ENCODE measurements around the gene DERA.
"Not testable (repeated sequence)": the region's sequence is repeated elsewhere in the genome, so short reads cannot be mapped to it uniquely, and the experiment has no call there.

Gene DERA

GRCh38 chr12:15904378-15904920 lies 6.7 kb upstream of the DERA start:
- no peak for DNase-seq (ENCODE audit: low read depth)

- DNase-seq (ENCODE audit: low read depth) = no peak
Observed at GRCh38 chr12:15910468-15910863, 666 bp upstream of the DERA start.

- not testable (repeated sequence) for DNase-seq (ENCODE audit: low read depth)
Observed at GRCh38 chr12:15911931-15912330, 799 bp downstream of the DERA start.

DNA sequence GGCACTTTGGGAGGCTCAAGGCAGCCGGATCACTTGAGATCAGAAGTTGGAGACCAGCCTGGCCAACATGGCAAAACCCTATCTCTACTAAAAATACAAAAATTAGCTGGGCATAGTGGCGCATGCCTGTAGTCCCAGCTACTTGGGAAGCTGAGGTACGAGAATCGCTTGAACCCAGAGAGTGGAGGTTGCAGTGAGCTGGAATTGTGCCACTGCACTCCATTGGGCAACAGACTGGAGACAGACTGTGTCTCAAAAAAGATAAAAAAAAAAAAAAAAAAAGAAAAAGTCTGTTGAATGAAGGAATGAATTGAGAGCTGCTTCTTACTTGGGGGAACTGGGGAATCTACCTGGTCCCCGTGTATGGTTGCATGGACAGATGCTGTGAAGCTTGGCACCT lies 3.0 kb downstream of the DERA start:
- not testable (repeated sequence) for DNase-seq (ENCODE audit: low read depth)

- no peak for DNase-seq (ENCODE audit: low read depth)
Observed at GRCh38 chr12:15918066-15918465, 6.9 kb downstream of the DERA start.

GRCh38 chr12:15919418-15919817 lies 8.3 kb downstream of the DERA start:
- DNase-seq (ENCODE audit: low read depth) = no peak

GRCh38 chr12:15924956-15925355 lies 13.8 kb downstream of the DERA start:
- no peak for DNase-seq (ENCODE audit: low read depth)

- peak; percentile 93 for DNase-seq (ENCODE audit: low read depth)
Observed at GRCh38 chr12:15928346-15928745, 17.2 kb downstream of the DERA start.

GRCh38 chr12:15928870-15929571 lies 17.9 kb downstream of the DERA start:
- no peak for DNase-seq (ENCODE audit: low read depth)

GRCh38 chr12:15931590-15932053 lies 20.5 kb downstream of the DERA start:
- DNase-seq (ENCODE audit: low read depth) = no peak

- no peak for DNase-seq (ENCODE audit: low read depth)
Observed at GRCh38 chr12:15932327-15932726, 21.2 kb downstream of the DERA start.

DNA sequence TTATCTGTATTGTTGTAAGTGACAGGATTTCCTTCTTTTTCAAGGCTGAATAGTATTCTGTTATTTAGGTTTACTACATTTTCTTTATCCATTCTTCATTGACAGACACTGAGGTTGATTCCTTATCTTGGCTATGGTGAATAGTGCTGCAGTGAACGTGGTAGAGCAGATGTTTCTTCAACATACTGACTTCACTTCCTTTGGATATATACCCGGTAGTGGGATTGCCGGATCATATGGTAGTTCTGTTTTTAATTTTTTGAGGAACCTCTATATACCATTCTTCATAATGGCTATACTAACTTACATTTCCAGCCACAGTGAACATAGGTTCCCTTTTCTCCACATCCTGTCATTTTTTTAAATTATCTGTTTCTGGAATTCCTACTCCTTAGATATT lies 21.8 kb downstream of the DERA start:
- no peak for DNase-seq (ENCODE audit: low read depth)

DNA sequence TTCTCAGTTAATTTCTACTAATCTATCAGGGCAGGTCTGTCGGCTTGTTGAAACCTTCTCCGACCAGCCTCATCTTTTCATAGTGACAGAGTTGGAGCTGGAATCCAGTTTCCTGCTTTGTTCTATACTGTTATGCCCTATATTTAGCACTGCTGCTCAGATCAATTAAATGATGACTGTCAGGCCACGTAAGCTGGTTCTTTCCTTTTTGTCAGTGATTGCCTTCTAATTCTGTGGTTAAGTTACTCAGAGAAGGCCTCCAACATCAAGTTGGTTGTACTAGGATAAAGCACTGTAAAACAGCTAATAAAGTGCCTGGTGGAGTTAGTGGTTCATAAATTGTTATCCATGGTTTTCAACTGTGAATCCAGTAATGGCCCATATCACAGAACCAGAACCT lies 22.6 kb downstream of the DERA start:
- DNase-seq (ENCODE audit: low read depth) = no peak

DNA sequence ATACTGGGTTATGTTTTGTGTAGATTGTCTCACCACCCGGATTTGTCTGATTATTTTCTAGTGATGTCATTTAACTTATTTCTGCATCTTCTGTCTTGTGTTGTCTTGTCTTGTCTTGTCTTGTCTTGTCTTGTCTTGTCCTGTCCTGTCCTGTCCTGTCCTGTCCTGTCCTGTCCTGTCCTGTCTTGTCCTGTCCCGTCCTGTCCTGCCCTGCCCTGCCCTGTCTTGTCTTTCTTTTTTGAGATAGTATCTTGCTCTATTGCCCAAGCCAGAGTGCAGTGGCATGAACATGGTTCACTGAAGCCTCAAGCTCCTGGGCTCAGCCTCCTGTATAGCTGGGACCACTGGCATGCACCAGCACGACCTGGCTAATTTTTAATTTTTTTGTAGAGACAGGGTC lies 25.6 kb downstream of the DERA start:
- DNase-seq (ENCODE audit: low read depth) = no peak

DNA sequence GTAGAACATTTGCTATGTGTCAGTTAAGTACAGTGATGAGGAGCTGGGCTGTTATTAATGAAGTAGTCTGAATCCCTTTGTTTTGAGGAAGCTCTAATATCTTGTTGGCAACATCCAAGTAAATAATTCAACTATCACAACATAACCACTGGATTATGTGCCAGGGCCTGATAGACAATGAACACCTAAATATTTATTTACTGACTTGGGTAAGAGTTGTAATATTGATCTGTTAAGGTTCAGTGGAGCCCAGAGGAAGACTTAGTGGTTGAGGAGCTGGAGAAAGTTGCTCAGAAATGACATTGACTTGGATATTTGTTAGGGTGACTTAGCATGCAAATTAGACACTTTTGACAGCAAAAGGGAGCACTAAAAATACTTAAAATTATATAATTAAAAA lies 26.8 kb downstream of the DERA start:
- DNase-seq (ENCODE audit: low read depth) = no peak

- DNase-seq (ENCODE audit: low read depth) = no peak
Observed at GRCh38 chr12:15939111-15939510, 28.0 kb downstream of the DERA start.

DNA sequence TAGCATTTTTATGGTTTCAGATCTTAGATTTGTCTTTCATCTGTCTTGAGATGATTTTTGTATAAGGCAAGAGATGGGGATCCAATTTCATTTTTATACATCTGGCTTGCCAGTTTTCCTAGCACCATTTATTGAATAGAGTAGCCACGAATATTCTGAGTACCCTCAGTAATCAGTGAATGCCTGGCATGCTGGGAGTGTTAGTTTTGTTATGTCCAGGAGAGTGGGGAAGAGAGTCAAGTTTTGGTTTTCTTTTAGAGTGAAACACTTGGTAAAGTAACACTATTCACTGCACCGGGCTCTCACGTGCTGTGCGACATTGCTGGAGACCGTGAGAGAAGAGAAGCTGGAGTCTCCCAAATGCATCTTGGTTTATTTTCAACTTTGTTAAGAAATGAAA lies 31.3 kb downstream of the DERA start:
- DNase-seq (ENCODE audit: low read depth) = no peak

DNA sequence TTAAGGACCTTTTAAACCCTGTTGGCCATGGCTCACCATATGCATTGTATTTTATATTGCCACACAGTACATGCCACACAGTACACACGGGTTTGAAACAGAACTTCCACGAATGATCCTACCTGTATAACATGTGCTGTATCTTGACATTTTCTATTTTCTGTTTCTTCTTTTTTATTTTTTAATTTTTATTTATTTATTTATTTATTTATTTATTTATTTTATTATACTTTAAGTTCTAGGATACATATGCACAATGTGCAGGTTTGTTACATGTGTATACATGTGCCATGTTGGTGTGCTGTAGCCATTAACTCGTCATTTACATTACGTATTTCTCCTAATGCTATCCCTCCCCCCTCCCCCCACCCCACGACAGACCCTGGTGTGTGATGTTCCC lies 32.4 kb downstream of the DERA start:
- DNase-seq (ENCODE audit: low read depth) = not testable (repeated sequence)

- not testable (repeated sequence) for DNase-seq (ENCODE audit: low read depth)
Observed at GRCh38 chr12:15948461-15948860, 37.3 kb downstream of the DERA start.

DNA sequence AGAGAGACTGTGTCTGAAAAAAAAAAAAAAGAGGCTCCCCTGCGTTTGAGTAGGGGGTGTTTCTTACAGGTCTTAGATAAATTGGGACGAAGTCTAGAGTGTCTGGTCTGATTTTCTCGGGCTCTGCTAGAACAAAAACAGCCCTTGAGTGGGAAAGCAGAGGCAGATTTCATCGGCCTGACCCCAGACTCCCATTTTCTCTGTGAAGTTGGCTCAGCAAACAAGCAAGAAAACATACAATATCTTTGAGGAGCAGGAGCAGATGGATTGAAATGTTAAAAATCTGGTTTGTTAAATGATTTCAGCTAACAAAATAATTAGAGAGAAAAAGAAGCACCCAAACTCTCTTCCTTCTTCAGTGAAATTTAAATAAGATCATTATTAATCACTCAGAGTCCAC lies 44.1 kb downstream of the DERA start:
- DNase-seq (ENCODE audit: low read depth) = no peak

DNA sequence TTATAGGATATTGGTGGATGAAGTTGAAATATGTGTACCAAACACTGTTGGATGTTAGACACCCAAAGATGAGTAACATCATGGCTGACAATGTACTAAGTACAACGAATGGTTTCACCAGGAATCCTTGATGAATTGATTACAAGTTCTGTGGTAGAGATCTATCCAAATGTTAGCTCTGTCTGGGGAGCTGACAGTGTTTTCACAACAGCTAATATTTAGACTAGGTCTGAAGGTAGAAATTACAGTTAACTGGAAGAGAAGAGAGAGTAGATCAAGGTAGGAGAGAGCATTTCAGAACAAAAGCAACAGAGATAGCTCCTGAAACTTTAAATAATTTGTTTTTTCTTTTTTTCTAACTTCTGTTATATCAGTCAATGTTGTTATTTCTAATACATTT lies 44.9 kb downstream of the DERA start:
- DNase-seq (ENCODE audit: low read depth) = no peak

- DNase-seq (ENCODE audit: low read depth) = no peak
Observed at GRCh38 chr12:15956413-15957185, 45.5 kb downstream of the DERA start.

DNA sequence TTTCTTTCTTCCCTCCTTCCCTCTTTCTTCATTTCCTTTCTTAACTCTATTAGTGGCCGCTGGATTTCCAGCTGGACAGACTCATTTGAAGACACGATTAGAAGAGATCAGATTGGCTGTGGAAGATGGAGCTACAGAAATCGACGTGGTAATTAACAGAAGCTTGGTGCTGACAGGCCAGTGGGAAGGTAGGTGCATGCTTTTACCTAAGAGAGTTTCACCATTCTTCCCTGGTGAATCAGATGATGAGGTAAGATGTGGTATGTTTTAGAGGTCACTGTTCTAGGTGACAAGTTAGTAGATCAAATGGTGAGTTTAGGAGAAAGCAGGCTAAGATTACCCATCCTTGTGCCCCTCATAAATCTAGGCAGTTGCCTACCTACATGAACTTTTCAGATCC lies 51.6 kb downstream of the DERA start:
- DNase-seq (ENCODE audit: low read depth) = no peak
